AG10803 (cell line): Measurements from ENCODE around the gene QPCT.
"Not testable (repeated sequence)": the region's sequence is repeated elsewhere in the genome, so short reads cannot be mapped to it uniquely, and the experiment has no call there.

Experiments
- DNase-seq: peaks from one replicate; pipeline ENCODE4 v3.0.0; 2010; ENCODE audit warnings: low read depth
- H3K4me3 ChIP-seq: 2 replicates; pipeline ENCODE4 v1.5.1; 2011; ENCODE audit warnings: mild to moderate bottlenecking, low read length, control low read depth
- TF ChIP-seq, protein P1 (sequence below): conservative IDR thresholded peaks from 2 replicates; pipeline ENCODE4 v1.5.1; 2011; ENCODE audit warnings: mild to moderate bottlenecking, low read length, control low read depth, inconsistent platforms

The QPCT gene

DNA sequence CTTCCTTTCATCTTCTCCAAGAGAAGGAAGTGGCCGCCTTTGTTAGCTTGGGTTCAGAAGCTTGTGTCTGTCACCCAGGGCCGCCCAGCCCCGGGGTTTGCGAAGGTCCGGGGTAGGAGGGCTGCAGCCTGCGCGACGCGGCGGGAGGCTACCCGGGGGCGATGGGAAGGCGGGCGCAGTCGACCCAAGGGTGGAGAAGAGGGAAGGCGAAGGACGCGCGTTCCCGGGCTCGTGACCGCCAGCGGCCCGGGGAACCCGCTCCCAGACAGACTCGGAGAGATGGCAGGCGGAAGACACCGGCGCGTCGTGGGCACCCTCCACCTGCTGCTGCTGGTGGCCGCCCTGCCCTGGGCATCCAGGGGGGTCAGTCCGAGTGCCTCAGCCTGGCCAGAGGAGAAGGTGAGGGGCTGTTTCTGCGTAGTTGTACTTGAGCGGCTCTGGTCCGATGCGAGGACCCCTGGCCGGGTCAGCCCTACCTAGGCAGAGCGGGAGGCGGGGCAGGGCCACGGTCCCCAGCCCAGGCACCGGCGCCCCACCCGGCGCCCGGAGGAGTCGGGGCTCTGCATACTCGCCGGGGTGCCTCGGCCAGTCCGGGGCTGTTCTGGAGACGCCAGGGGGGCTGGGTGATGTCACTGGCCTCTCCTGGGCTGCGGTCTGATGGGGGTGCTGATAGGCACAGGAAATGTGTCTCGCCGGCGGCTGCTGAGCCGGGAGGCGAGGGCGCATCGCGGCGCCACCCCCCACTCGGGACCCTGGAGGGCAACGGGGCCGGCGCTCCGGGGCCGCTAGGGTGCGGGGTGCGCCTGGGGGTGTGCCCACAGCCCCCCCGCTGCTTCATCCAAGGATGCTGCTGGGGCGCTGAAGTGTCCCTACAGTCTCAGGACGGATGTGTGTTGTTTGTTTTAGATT, at the start of gene QPCT:
TSS of gene QPCT (plus strand) at position 178 of the 909 bp plus-strand sequence. CDS start at position 280, 102 bp downstream.
- DNase-seq = peak; percentile 50
- peak within 1 kb of the TSS; percentile 72 for H3K4me3 ChIP-seq
- TF ChIP-seq, protein P1, sequence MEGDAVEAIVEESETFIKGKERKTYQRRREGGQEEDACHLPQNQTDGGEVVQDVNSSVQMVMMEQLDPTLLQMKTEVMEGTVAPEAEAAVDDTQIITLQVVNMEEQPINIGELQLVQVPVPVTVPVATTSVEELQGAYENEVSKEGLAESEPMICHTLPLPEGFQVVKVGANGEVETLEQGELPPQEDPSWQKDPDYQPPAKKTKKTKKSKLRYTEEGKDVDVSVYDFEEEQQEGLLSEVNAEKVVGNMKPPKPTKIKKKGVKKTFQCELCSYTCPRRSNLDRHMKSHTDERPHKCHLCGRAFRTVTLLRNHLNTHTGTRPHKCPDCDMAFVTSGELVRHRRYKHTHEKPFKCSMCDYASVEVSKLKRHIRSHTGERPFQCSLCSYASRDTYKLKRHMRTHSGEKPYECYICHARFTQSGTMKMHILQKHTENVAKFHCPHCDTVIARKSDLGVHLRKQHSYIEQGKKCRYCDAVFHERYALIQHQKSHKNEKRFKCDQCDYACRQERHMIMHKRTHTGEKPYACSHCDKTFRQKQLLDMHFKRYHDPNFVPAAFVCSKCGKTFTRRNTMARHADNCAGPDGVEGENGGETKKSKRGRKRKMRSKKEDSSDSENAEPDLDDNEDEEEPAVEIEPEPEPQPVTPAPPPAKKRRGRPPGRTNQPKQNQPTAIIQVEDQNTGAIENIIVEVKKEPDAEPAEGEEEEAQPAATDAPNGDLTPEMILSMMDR = no peak

DNA sequence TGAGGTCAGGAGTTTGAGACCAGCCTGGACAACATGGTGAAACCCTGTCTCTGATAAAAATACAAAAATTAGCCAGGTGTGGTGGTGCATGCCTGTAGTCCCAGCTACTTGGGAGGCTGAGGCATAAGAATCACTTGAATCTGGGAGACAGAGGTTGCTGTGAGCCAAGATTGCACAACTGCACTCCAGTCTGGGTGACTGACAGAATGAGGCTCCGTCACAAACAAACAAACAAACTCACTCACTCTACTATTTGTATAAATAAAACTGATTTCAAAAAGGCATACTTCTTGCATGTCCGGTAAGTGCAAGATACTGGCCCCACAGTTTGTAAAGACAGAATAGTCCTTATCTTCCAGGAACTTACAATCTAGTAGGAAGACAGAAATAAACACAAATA, 49.6 kb upstream of the QPCT start:
- not testable (repeated sequence) for DNase-seq, H3K4me3 ChIP-seq

DNA sequence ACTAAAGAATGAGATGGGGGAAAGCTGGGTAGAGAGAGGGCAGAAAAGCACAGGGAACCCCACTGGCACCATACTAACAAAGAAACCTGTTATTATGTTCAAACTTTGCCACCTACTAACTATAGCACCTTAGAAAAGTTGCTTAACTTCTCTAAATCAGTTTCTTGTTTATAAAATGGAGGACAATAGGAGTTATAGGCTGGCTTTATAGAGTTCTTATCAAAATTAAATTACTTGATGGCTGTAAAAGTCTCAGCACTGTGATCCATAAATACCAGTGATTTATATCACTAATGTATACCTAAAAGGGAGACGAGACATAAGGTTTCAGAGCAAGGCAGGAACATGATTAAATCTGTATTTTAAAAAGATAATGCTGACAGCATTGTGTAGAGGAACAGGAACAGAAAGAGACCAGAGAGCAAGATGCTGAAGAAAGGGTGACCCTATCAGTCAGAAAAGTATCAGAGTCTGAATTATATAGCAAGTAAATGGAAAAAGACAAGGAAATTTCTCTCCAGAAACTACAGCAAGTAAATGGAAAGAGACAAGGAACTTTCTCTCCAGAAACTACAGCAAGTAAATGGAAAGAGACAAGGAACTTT, 48.9 kb upstream of the QPCT start:
- no peak overlapping the region for H3K4me3 ChIP-seq
- TF ChIP-seq, protein P1 = no peak
- no peak for DNase-seq

DNA sequence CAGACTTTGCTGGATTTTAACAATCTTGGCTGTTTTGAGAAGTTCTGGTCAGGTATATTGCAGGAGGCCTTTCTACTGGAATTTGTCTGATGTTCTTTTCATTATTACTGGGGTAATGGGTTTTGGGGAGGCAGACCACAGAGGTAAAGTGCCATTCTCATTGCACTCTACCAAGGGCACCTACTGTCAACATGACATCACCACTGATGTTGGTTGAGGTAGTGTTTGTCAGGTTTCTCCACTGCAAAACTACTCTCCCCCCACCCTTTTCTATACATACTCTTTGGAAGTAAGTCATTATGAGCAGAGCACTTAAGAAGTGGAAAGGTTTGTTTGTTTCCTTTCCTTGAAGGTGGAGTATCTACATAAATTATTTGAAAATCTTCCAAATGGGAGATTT, 46.8 kb upstream of the QPCT start:
- TF ChIP-seq, protein P1 = no peak
- no peak for DNase-seq
- no peak overlapping the region for H3K4me3 ChIP-seq

DNA sequence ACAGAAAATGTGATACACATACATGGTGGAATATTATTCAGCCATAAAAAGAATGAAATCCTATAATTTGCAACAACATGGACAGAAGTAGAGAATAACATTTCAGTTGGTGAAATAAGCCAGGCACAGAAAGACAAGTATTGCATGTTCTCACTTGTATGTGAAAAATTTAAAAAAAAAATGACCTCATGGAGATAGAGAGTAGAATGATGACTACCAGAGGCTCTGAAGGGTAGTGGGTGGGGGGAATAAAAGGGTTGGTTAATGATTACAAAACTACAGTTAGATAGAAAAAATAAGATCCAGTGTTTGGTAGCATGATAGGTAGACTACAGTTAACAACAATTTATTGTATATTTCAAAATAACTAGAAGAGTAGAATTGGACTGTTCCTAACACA, 44.3 kb upstream of the QPCT start:
- no peak for DNase-seq
- H3K4me3 ChIP-seq = no peak overlapping the region
- TF ChIP-seq, protein P1 = no peak

DNA sequence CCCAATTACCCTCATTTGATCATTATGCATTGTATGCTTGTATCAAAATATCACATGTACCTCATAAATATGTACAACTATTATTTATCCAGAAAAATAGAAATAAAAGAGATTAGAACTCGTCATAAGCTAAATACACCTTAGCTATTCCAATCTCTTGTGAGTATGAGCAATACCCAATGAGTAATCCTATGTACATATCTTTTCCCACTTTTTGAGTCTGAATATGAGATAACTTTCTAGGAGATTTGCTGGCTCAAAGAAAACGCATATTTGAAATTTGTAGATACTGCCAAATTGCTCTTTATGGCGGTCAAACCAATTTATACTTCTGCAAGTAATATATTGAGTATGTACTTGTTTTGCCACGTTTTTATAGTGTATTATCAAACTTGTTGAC, 43.9 kb upstream of the QPCT start:
- DNase-seq = no peak
- TF ChIP-seq, protein P1 = no peak
- H3K4me3 ChIP-seq = no peak overlapping the region

DNA sequence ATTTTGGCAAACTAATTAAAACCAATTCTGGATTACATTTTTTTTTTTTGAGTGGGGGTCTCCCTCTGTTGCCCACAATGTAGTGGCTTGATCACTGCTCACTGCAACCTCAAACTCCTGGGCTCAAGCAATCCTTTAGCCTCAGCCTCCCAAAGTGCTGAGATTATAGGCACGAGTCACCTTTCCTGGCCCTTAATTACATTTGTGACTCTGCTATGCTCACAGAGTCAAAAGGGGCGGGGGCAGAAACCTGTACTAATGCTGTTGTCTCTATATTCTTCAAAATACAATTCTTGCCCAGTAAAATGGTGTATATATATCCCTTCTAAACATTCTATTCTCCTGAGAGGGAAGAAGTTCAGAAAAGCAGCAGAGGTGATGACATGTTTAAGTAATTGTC, 43.0 kb upstream of the QPCT start:
- DNase-seq = no peak
- TF ChIP-seq, protein P1 = no peak

More for the DNA sequence above, 43.0 kb upstream of the QPCT start:
- H3K4me3 ChIP-seq = no peak overlapping the region
